Neural cell (in vitro differentiated cells): ENCODE results near the gene PINLYP. TPM values are rescaled to one million over a fixed set of nuclear protein-coding genes. Genes with fewer than 3 reads are reported as not detected.

Experiments used
- H2AFZ ChIP-seq: fragments of 200-600, 300-800 bp; sonication (generic), shearing (Covaris generic); 2 replicates; pipeline ENCODE4 v1.6.0; 2014; ENCODE audit warnings: low read depth, mild to moderate bottlenecking, antibody characterized with exemption, low read length, moderate library complexity
- H3F3A ChIP-seq: fragments of 200-600 bp; shearing (Covaris generic); 2 replicates; pipeline ENCODE4 v1.6.1; 2016; ENCODE audit warnings: mild to moderate bottlenecking, moderate library complexity, mixed read lengths, antibody characterized with exemption, low read length; ENCODE audit not compliant: insufficient read depth, poor library complexity, severe bottlenecking
- H3K27ac ChIP-seq: fragments of 200-600, 300-800 bp; sonication (generic), shearing (Covaris generic); 2 replicates; pipeline ENCODE4 v1.5.1; 2014; ENCODE audit warnings: mild to moderate bottlenecking, low read length, moderate library complexity
- H3K27me3 ChIP-seq: fragments of 300-800, 200-600 bp; sonication (generic), shearing (Covaris generic); 2 replicates; pipeline ENCODE4 v1.6.0; 2014; ENCODE audit warnings: mild to moderate bottlenecking, low read depth, low read length, moderate library complexity; ENCODE audit not compliant: insufficient read depth
- H3K36me3 ChIP-seq: fragments of 300-800, 200-600 bp; sonication (generic), shearing (Covaris generic); 2 replicates; pipeline ENCODE4 v1.5.1; 2014; ENCODE audit warnings: mild to moderate bottlenecking, antibody characterized with exemption, low read length, moderate library complexity; ENCODE audit not compliant: insufficient read depth
- H3K4me2 ChIP-seq: fragments of 300-800, 200-600 bp; sonication (generic), shearing (Covaris generic); 2 replicates; pipeline ENCODE4 v1.6.0; 2014; ENCODE audit warnings: mild to moderate bottlenecking, low read length
- H3K4me3 ChIP-seq: fragments of 300-800, 200-600 bp; sonication (generic), shearing (Covaris generic); 2 replicates; pipeline ENCODE4 v1.5.1; 2014; ENCODE audit warnings: mild to moderate bottlenecking, low read length, moderate library complexity
- H3K79me2 ChIP-seq: fragments of 200-600 bp; shearing (Covaris generic); replicated peaks from 2 replicates; pipeline ENCODE4 v1.6.0; 2014; ENCODE audit warnings: mild to moderate bottlenecking, low read length, moderate library complexity; ENCODE audit not compliant: insufficient read depth
- H3K9ac ChIP-seq: fragments of 300-800, 200-600 bp; sonication (generic), shearing (Covaris generic); 2 replicates; pipeline ENCODE4 v1.6.1; 2016; ENCODE audit warnings: mild to moderate bottlenecking, low read length, mixed read lengths
- H3K9me2 ChIP-seq: fragments of 200-600 bp; shearing (Covaris generic); 2 replicates; pipeline ENCODE4 v1.6.1; 2016; ENCODE audit warnings: mild to moderate bottlenecking, low read length, mixed read lengths; ENCODE audit not compliant: insufficient read depth
- H3K9me3 ChIP-seq: fragments of 200-600, 300-800 bp; sonication (generic), shearing (Covaris generic); 2 replicates; pipeline ENCODE4 v1.6.1; 2016; ENCODE audit warnings: mild to moderate bottlenecking, mixed run types, low read length, moderate library complexity, mixed read lengths
- H4K20me1 ChIP-seq: fragments of 200-600 bp; shearing (Covaris generic); 2 replicates; pipeline ENCODE4 v1.6.1; 2016; ENCODE audit warnings: mild to moderate bottlenecking, mixed run types; ENCODE audit not compliant: insufficient read depth
- CTCF ChIP-seq: fragments of 450-650 bp; IDR thresholded peaks from 2 replicates; pipeline ENCODE4 v1.5.1; 2014; ENCODE audit warnings: antibody characterized with exemption, mild to moderate bottlenecking, moderate library complexity; ENCODE audit not compliant: poor library complexity, severe bottlenecking
- EP300 ChIP-seq: fragments of 450-650 bp; conservative IDR thresholded peaks from 2 replicates; pipeline ENCODE4 v1.6.1; 2014; ENCODE audit warnings: antibody characterized with exemption, mild to moderate bottlenecking, moderate library complexity; ENCODE audit not compliant: poor library complexity, severe bottlenecking
- EZH2 ChIP-seq: fragments of 200-600, 300-800 bp; shearing (Covaris generic), sonication (generic); IDR thresholded peaks from 2 replicates; pipeline ENCODE4 v1.6.1; 2014; ENCODE audit warnings: antibody characterized with exemption, low read length, borderline replicate concordance, mild to moderate bottlenecking; ENCODE audit not compliant: insufficient read depth, poor library complexity, severe bottlenecking
- MXI1 ChIP-seq: fragments of 450-650 bp; conservative IDR thresholded peaks from 2 replicates; pipeline ENCODE4 v1.6.1; 2014; ENCODE audit warnings: antibody characterized with exemption, mild to moderate bottlenecking; ENCODE audit not compliant: poor library complexity, severe bottlenecking
- POLR2AphosphoS5 ChIP-seq: IDR thresholded peaks from 2 replicates; pipeline ENCODE4 v1.6.1; 2012
- RAD21 ChIP-seq: fragments of 450-650 bp; conservative IDR thresholded peaks from 2 replicates; pipeline ENCODE4 v1.6.1; 2014; ENCODE audit warnings: antibody characterized with exemption, mild to moderate bottlenecking, moderate library complexity
- REST ChIP-seq: IDR thresholded peaks from 2 replicates; pipeline ENCODE4 v1.6.1; 2012; ENCODE audit warnings: borderline replicate concordance
- SMC3 ChIP-seq: fragments of 450-650 bp; conservative IDR thresholded peaks from 2 replicates; pipeline ENCODE4 v1.6.1; 2014; ENCODE audit warnings: antibody characterized with exemption, mild to moderate bottlenecking, moderate library complexity; ENCODE audit not compliant: poor library complexity
- TAF1 ChIP-seq: IDR thresholded peaks from 2 replicates; pipeline ENCODE4 v1.6.1; 2012; ENCODE audit warnings: low read depth
- polyA plus RNA-seq: library from polyadenylated mRNA; depleted of rRNA; stranded (reverse); fragments of >200 nt; gene quantifications from 2 replicates; pipeline ENCODE4 v1.2.3, GENCODE V29; 2014

PINLYP gene
- polyA plus RNA-seq, 1 donor from 2014 or later: 1.9 TPM

GRCh38 chr19:43526884-43527859, 48.4 kb upstream of the PINLYP start, which contains the start of gene ETHE1:
Gene ETHE1 (minus strand): TSS chr19:43527201. CDS start chr19:43527177, 24 bp downstream.
- no peaks in the 10 kb centered on the region for H3F3A ChIP-seq
- no peaks in the 10 kb centered on the region for H3K9me2 ChIP-seq
- peak within 1 kb of the TSS; percentile 52 for H2AFZ ChIP-seq
- no peaks in the 10 kb centered on the region for H3K9me3 ChIP-seq
- peak within 1 kb of the TSS; percentile 72 for H3K4me2 ChIP-seq
- H3K4me3 ChIP-seq: peak within 1 kb of the TSS; percentile 85
- H3K36me3 ChIP-seq: no peaks in the 10 kb centered on the region
- H3K9ac ChIP-seq: peak within 1 kb of the TSS; percentile 65
- no peak within 1 kb of the TSS for H3K27ac ChIP-seq
- no peaks in the 10 kb centered on the region for H4K20me1 ChIP-seq
- no peaks in the 10 kb centered on the region for H3K79me2 ChIP-seq
- H3K27me3 ChIP-seq: no peaks in the 10 kb centered on the region
- TF ChIP-seq POLR2AphosphoS5 (peak; percentile 43), MXI1 (no peak), REST (peak; percentile 17)

- no peak overlapping the region for H3K9ac ChIP-seq
- no peak overlapping the region for H3K4me2 ChIP-seq
- no peak overlapping the region for H3K4me3 ChIP-seq
Observed at GRCh38 chr19:43527860-43528622, 47.6 kb upstream of the PINLYP start.

More at GRCh38 chr19:43527860-43528622, 47.6 kb upstream of the PINLYP start:
- Histone ChIP-seq H3K9me3 (no peaks in the 10 kb centered on the region), H3K27ac (no peak overlapping the region), H3K9me2 (no peaks in the 10 kb centered on the region), H2AFZ (no peak overlapping the region), H3K36me3 (no peaks in the 10 kb centered on the region), H4K20me1 (no peaks in the 10 kb centered on the region), H3F3A (no peaks in the 10 kb centered on the region), H3K27me3 (no peaks in the 10 kb centered on the region), H3K79me2 (no peaks in the 10 kb centered on the region)
- TF ChIP-seq REST (no peak), CTCF (no peak), RAD21 (no peak), POLR2AphosphoS5 (no peak), EZH2 (no peak), MXI1 (no peak), SMC3 (no peak), TAF1 (no peak), EP300 (no peak)
